IMR-90 (cell line): ENCODE data around the gene KIDINS220. TPM values are rescaled to one million over a fixed set of nuclear protein-coding genes. Genes with fewer than 3 reads are reported as not detected.
"Not testable (repeated sequence)": the region's sequence is repeated elsewhere in the genome, so short reads cannot be mapped to it uniquely, and the experiment has no call there.

Source experiments
- ATAC-seq: fragments of 200-7000 bp; cut with Tn5 transposase; 2 replicates; pipeline ENCODE4 v1.9.1; 2020; ENCODE audit warnings: low read depth, mild to moderate bottlenecking, moderate library complexity
- BruUV-seq: library from RNA; stranded (reverse); fragments of 400-500 nt; replicated peaks from 2 replicates; lab custom pipeline; 2021; lab: Mats Ljungman, UMichigan
- CTCF ChIA-PET: fragments of 300-600 bp; formaldehyde crosslinking; extraction: SDS; loops from one replicate; lab custom pipeline; 2021; ENCODE audit warnings: antibody characterized with exemption; lab: Yijun Ruan, JAX
- POLR2A ChIA-PET: fragments of 300-600 bp; sonication (Branson Sonifier 250); formaldehyde crosslinking; loops from one replicate; lab custom pipeline; 2022; ENCODE audit warnings: antibody characterized with exemption; ENCODE audit not compliant: unreplicated experiment; lab: Charles Lee
- DNase-seq: peaks from one replicate; pipeline ENCODE4 v3.0.0; 2013
- H2AFZ ChIP-seq: replicated peaks from 2 replicates; pipeline ENCODE3; 2013; ENCODE audit warnings: low read length, mild to moderate bottlenecking; ENCODE audit not compliant: poor library complexity
- H2AK5ac ChIP-seq: 2 replicates; pipeline ENCODE4 v1.6.1; 2013; ENCODE audit warnings: low read depth, low read length, inconsistent platforms
- H2AK9ac ChIP-seq: replicated peaks from 2 replicates; pipeline ENCODE3; 2013; ENCODE audit warnings: mild to moderate bottlenecking, low read depth, low read length, moderate library complexity; ENCODE audit not compliant: poor library complexity
- H2BK120ac ChIP-seq: 2 replicates; pipeline ENCODE4 v1.6.1; 2013; ENCODE audit warnings: low read depth, low read length, inconsistent platforms
- H2BK15ac ChIP-seq: 3 replicates; pipeline ENCODE4 v1.6.1; 2013; ENCODE audit warnings: low read depth, low read length, inconsistent platforms
- H2BK20ac ChIP-seq: 2 replicates; pipeline ENCODE4 v1.6.1; 2013; ENCODE audit warnings: low read depth, mild to moderate bottlenecking, inconsistent platforms, low read length, moderate library complexity
- H2BK5ac ChIP-seq: 2 replicates; pipeline ENCODE4 v1.6.1; 2013; ENCODE audit warnings: mild to moderate bottlenecking, low read depth, low read length, inconsistent platforms; ENCODE audit not compliant: poor library complexity, severe bottlenecking
- H3K14ac ChIP-seq: replicated peaks from 2 replicates; pipeline ENCODE4 v1.6.1; 2013; ENCODE audit warnings: low read depth, low read length, inconsistent platforms
- H3K18ac ChIP-seq: 2 replicates; pipeline ENCODE4 v1.6.1; 2013; ENCODE audit warnings: low read depth, low read length, control low read depth
- H3K23ac ChIP-seq: 2 replicates; pipeline ENCODE4 v1.6.1; 2013; ENCODE audit warnings: low read depth, low read length, inconsistent platforms
- H3K27ac ChIP-seq: 2 replicates; pipeline ENCODE4 v1.5.1; 2013; ENCODE audit warnings: mild to moderate bottlenecking, control low read depth, low read length; ENCODE audit not compliant: insufficient read depth
- H3K27me3 ChIP-seq: 2 replicates; pipeline ENCODE4 v1.6.1; 2013; ENCODE audit warnings: low read length; ENCODE audit not compliant: control insufficient read depth, insufficient read depth
- H3K36me3 ChIP-seq: 2 replicates; pipeline ENCODE4 v1.6.1; 2013; ENCODE audit warnings: low read length, mixed read lengths; ENCODE audit not compliant: control insufficient read depth, insufficient read depth
- H3K4ac ChIP-seq: 2 replicates; pipeline ENCODE4 v1.6.1; 2013; ENCODE audit warnings: low read depth, low read length, inconsistent platforms
- H3K4me1 ChIP-seq: 2 replicates; pipeline ENCODE4 v1.6.1; 2013; ENCODE audit warnings: low read length, mixed read lengths; ENCODE audit not compliant: control insufficient read depth, insufficient read depth
- H3K4me2 ChIP-seq: 2 replicates; pipeline ENCODE4 v1.6.1; 2013; ENCODE audit warnings: low read depth, mild to moderate bottlenecking, control low read depth, low read length, moderate library complexity
- H3K4me3 ChIP-seq: 2 replicates; pipeline ENCODE4 v1.5.1; 2013; ENCODE audit warnings: low read depth, mild to moderate bottlenecking, control low read depth, low read length, moderate library complexity; ENCODE audit not compliant: insufficient read depth
- H3K56ac ChIP-seq: 2 replicates; pipeline ENCODE4 v1.6.1; 2013; ENCODE audit warnings: low read length, inconsistent platforms; ENCODE audit not compliant: insufficient read depth; ENCODE audit errors: extremely low read depth
- H3K79me1 ChIP-seq, 2 experiments: 2 replicates each; pipeline ENCODE4 v1.6.1; 2013; ENCODE audit warnings: low read length in 2 of 2, inconsistent platforms in 1 of 2, low read depth in 1 of 2
- H3K9ac ChIP-seq: 2 replicates; pipeline ENCODE4 v1.6.1; 2013; ENCODE audit warnings: low read depth, low read length, control low read depth
- H3K9me1 ChIP-seq: 2 replicates; pipeline ENCODE4 v1.6.1; 2013; ENCODE audit warnings: low read length, inconsistent platforms; ENCODE audit not compliant: insufficient read depth
- H3K9me3 ChIP-seq: 2 replicates; pipeline ENCODE4 v1.6.1; 2013; ENCODE audit warnings: low read length; ENCODE audit not compliant: control insufficient read depth, insufficient read depth
- H4K20me1 ChIP-seq: 2 replicates; pipeline ENCODE4 v1.6.1; 2013; ENCODE audit warnings: low read length, inconsistent platforms; ENCODE audit not compliant: insufficient read depth
- H4K5ac ChIP-seq: 2 replicates; pipeline ENCODE4 v1.6.1; 2013; ENCODE audit warnings: mild to moderate bottlenecking, low read depth, low read length, control low read depth
- H4K8ac ChIP-seq, 2 experiments: 2 replicates each; pipeline ENCODE4 v1.6.1; 2013; ENCODE audit warnings: low read depth in 2 of 2, low read length in 2 of 2, control low read depth in 1 of 2, inconsistent platforms in 1 of 2
- H4K91ac ChIP-seq: 2 replicates; pipeline ENCODE4 v1.6.1; 2013; ENCODE audit warnings: low read depth, low read length, inconsistent platforms; ENCODE audit not compliant: insufficient read depth
- BHLHE40 ChIP-seq: fragments of 150-350 bp; IDR thresholded peaks from 2 replicates; pipeline ENCODE4 v1.6.1; 2016; ENCODE audit warnings: mild to moderate bottlenecking, low read depth, low read length
- CHD1 ChIP-seq: IDR thresholded peaks from 2 replicates; pipeline ENCODE4 v1.6.1; 2012; ENCODE audit warnings: low read depth, low read length, improper control_type of control experiment
- CTCF ChIP-seq: conservative IDR thresholded peaks from 2 replicates; pipeline ENCODE4 v1.5.1; 2012; ENCODE audit warnings: mild to moderate bottlenecking, low read depth, low read length, improper control_type of control experiment
- MAZ ChIP-seq: IDR thresholded peaks from 2 replicates; pipeline ENCODE4 v1.6.1; 2012; ENCODE audit warnings: low read depth, mild to moderate bottlenecking, low read length, improper control_type of control experiment, moderate library complexity, borderline replicate concordance
- MXI1 ChIP-seq: IDR thresholded peaks from 2 replicates; pipeline ENCODE4 v1.6.1; 2012; ENCODE audit warnings: low read depth, mild to moderate bottlenecking, low read length, moderate library complexity, borderline replicate concordance
- NFE2L2 ChIP-seq: fragments of 150-350 bp; IDR thresholded peaks from 2 replicates; pipeline ENCODE4 v1.6.1; 2016; ENCODE audit warnings: low read depth, mild to moderate bottlenecking, low read length
- POLR2A ChIP-seq: IDR thresholded peaks from 2 replicates; pipeline ENCODE4 v1.6.1; 2012; ENCODE audit warnings: mild to moderate bottlenecking, low read depth, low read length
- RAD21 ChIP-seq: IDR thresholded peaks from 2 replicates; pipeline ENCODE4 v1.6.1; 2012; ENCODE audit warnings: low read length, improper control_type of control experiment
- RCOR1 ChIP-seq: IDR thresholded peaks from 2 replicates; pipeline ENCODE4 v1.6.1; 2012; ENCODE audit warnings: mild to moderate bottlenecking, low read length, improper control_type of control experiment; ENCODE audit not compliant: insufficient replicate concordance
- WGBS, 2 experiments: methylation state at CpG; one replicate each; pipeline versions ENCODE4 v1.1.5 to v1.1.7; 2013; ENCODE audit warnings: missing lambda C conversion rate in 2 of 2; ENCODE audit not compliant: insufficient read length in 1 of 2; ENCODE audit errors: extremely low coverage in 2 of 2; 5-methylcytosine and 5-hydroxymethylcytosine counted together
- dilution Hi-C: fragments of 300-500 bp; cut with HindIII; formaldehyde crosslinking; loops from one replicate; pipeline ENCODE4 v1.14.3; 2018; ENCODE audit warnings: low sequenced_read_pairs; ENCODE audit not compliant: unreplicated experiment
- in situ Hi-C: fragments of 300-500 bp; cut with MboI; formaldehyde crosslinking; loops from 3 replicates; pipeline ENCODE4 v1.14.3; 2019; ENCODE audit warnings: low sequenced_read_pairs, inconsistent platforms, mixed read lengths
- intact Hi-C: fragments of 100-400 bp; cut with micrococcal nuclease; formaldehyde crosslinking; loops from 2 replicates; pipeline ENCODE4 v1.10.0; 2022
- polyA plus RNA-seq, 3 experiments: library from polyadenylated mRNA; depleted of rRNA; stranded (reverse); fragments of >200 nt; gene quantifications; 2 replicates each; pipeline ENCODE4 v1.2.3, GENCODE V29; 2012; ENCODE audit warnings: low replicate concordance in 1 of 3
- total RNA-seq: library from RNA; depleted of rRNA; stranded (reverse); fragments of >200 nt; gene quantifications from 2 replicates; pipeline ENCODE4 v1.2.3, GENCODE V29; 2012

Gene KIDINS220
- total and polyA plus RNA-seq, 2 of the 4 experiments (the other 2 are of a cell fraction) = 23.1 to 63.4 TPM

- Histone ChIP-seq H3K4me3 (no peak overlapping the region), H3K36me3 (peaks cover 40% of the 10 kb centered on the region), H2BK5ac (no peak overlapping the region), H4K20me1 (no peaks in the 10 kb centered on the region), H2BK20ac (no peak overlapping the region), H4K91ac (no peak overlapping the region), H3K23ac (no peak overlapping the region), H3K79me1 (no peaks in the 10 kb centered on the region), H2BK15ac (no peak overlapping the region), H3K27me3 (no peaks in the 10 kb centered on the region), H3K9ac (no peak overlapping the region), H3K4ac (no peak overlapping the region), H2BK120ac (no peak overlapping the region), H3K56ac (no peak overlapping the region), H3K4me2 (no peak overlapping the region), H2AFZ (no peak overlapping the region), H4K8ac (no peak overlapping the region), H3K18ac (no peak overlapping the region), H4K5ac (no peak overlapping the region), H3K9me3 (no peaks in the 10 kb centered on the region), H2AK9ac (no peak overlapping the region), H3K4me1 (peaks cover 11% of the 10 kb centered on the region), H3K27ac (no peak overlapping the region), H3K14ac (no peak overlapping the region), H3K9me1 (peaks cover 7% of the 10 kb centered on the region; the same call in 1 of the 2 replicates), H2AK5ac (no peak overlapping the region)
- TF ChIP-seq CHD1 (no peak), RCOR1 (no peak), BHLHE40 (no peak), POLR2A (no peak), MXI1 (no peak), MAZ (no peak), CTCF (no peak), RAD21 (no peak), NFE2L2 (no peak)
- intact Hi-C loops = no loop called here
- CTCF ChIA-PET = no interaction called here
- BruUV-seq = no TSS peak
- dilution Hi-C loops = no loop called here
- DNase-seq (no peak), ATAC-seq (no peak; the same call in 1 of the 2 replicates)
- in situ Hi-C loops = no loop called here
- 97% methylated on average over 6 of the region's 9 CpGs; no CpG with 5 or more reads in 1 of the 2 experiments for WGBS, 2 experiments
- POLR2A ChIA-PET = no interaction called here
These were observed 107.5 kb downstream of the KIDINS220 start for GRCh38 chr2:8729939-8730338.

- H3K4me1 ChIP-seq, H2AK9ac ChIP-seq, H3K4me3 ChIP-seq, H3K79me1 ChIP-seq, H3K27me3 ChIP-seq, H3K56ac ChIP-seq, CTCF ChIA-PET, intact Hi-C loops, H3K9me1 ChIP-seq, in situ Hi-C loops, dilution Hi-C loops, H3K23ac ChIP-seq, H2AK5ac ChIP-seq, H3K18ac ChIP-seq, H4K8ac ChIP-seq, H2BK15ac ChIP-seq, H2BK5ac ChIP-seq, H3K9ac ChIP-seq, H3K9me3 ChIP-seq, H4K20me1 ChIP-seq, POLR2A ChIA-PET, BruUV-seq, H2BK20ac ChIP-seq, H3K27ac ChIP-seq, H2BK120ac ChIP-seq, H3K14ac ChIP-seq, H4K5ac ChIP-seq, H3K4me2 ChIP-seq, H4K91ac ChIP-seq, DNase-seq, H2AFZ ChIP-seq, ATAC-seq, H3K4ac ChIP-seq: not testable (repeated sequence)
- WGBS, 2 experiments = no CpG with 5 or more reads among the region's 5 CpGs
- peaks cover 37% of the 10 kb centered on the region for H3K36me3 ChIP-seq
These were observed 108.3 kb downstream of the KIDINS220 start for GRCh38 chr2:8729101-8729500.
